ENCODE measurements around the gene ZNF28.

DNA sequence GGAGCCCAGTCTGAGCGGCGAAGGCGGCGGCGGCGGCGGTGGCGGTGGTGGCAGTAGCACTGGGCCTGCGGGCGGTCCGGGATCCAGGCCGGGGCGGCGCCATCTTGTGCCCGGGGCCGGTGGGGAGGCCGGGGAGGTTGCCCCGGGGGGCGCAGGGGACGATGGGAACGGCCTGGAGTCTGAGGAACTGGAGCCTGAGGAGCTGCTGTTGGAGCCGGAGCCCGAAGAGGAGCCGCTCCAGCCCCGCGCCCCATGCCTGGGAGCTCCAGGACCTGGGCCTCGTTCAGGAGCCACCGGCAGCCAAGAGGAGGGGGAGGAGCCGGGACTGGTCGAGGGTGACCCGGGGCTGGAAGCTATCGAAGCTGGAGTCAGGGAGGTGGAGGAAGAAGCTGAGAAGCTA lies 11.6 kb downstream of the ZNF28 start:
- TF ChIP-seq EZH2 (IDR thresholded peaks at IDR 0.05; ENCODE audit: borderline replicate concordance, control insufficient read depth, low read depth, low read length) (no peak), CHD2 (IDR thresholded peaks at IDR 0.05; ENCODE audit: borderline replicate concordance, low read depth, low read length) (no peak), MXI1 (IDR thresholded peaks at IDR 0.05; ENCODE audit: low read depth, low read length) (no peak), SPI1 (IDR thresholded peaks at IDR 0.05; ENCODE audit: borderline replicate concordance, insufficient read depth, low read depth, low read length) (no peak), RELA (IDR thresholded peaks at IDR 0.05; ENCODE audit: borderline replicate concordance, partially characterized antibody) (no peak), CEBPB (IDR thresholded peaks at IDR 0.05; ENCODE audit: borderline replicate concordance in 1 of 2, low read depth in 2 of 2, low read length in 2 of 2) (no peak)
- TF ChIP-seq, protein P1, sequence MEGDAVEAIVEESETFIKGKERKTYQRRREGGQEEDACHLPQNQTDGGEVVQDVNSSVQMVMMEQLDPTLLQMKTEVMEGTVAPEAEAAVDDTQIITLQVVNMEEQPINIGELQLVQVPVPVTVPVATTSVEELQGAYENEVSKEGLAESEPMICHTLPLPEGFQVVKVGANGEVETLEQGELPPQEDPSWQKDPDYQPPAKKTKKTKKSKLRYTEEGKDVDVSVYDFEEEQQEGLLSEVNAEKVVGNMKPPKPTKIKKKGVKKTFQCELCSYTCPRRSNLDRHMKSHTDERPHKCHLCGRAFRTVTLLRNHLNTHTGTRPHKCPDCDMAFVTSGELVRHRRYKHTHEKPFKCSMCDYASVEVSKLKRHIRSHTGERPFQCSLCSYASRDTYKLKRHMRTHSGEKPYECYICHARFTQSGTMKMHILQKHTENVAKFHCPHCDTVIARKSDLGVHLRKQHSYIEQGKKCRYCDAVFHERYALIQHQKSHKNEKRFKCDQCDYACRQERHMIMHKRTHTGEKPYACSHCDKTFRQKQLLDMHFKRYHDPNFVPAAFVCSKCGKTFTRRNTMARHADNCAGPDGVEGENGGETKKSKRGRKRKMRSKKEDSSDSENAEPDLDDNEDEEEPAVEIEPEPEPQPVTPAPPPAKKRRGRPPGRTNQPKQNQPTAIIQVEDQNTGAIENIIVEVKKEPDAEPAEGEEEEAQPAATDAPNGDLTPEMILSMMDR (IDR thresholded peaks at IDR 0.05 in 2 of 3, conservative IDR thresholded peaks at IDR 0.05 in 1 of 3; ENCODE audit: control insufficient read depth in 2 of 3, extremely low read depth in 1 of 3, insufficient read depth in 1 of 3, low read depth in 3 of 3, low read length in 3 of 3) = no peak
- TF ChIP-seq, protein P2, sequence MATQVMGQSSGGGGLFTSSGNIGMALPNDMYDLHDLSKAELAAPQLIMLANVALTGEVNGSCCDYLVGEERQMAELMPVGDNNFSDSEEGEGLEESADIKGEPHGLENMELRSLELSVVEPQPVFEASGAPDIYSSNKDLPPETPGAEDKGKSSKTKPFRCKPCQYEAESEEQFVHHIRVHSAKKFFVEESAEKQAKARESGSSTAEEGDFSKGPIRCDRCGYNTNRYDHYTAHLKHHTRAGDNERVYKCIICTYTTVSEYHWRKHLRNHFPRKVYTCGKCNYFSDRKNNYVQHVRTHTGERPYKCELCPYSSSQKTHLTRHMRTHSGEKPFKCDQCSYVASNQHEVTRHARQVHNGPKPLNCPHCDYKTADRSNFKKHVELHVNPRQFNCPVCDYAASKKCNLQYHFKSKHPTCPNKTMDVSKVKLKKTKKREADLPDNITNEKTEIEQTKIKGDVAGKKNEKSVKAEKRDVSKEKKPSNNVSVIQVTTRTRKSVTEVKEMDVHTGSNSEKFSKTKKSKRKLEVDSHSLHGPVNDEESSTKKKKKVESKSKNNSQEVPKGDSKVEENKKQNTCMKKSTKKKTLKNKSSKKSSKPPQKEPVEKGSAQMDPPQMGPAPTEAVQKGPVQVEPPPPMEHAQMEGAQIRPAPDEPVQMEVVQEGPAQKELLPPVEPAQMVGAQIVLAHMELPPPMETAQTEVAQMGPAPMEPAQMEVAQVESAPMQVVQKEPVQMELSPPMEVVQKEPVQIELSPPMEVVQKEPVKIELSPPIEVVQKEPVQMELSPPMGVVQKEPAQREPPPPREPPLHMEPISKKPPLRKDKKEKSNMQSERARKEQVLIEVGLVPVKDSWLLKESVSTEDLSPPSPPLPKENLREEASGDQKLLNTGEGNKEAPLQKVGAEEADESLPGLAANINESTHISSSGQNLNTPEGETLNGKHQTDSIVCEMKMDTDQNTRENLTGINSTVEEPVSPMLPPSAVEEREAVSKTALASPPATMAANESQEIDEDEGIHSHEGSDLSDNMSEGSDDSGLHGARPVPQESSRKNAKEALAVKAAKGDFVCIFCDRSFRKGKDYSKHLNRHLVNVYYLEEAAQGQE (IDR thresholded peaks at IDR 0.05; ENCODE audit: low read depth, low read length) = no peak
